Dendritic cell treated with granulocyte-macrophage colony-stimulating factor and Interleukin-4, amounts not matched to agents 40 ng/mL and 50 ng/mL, for 4 days (primary cell): ENCODE measurements around the gene ALKBH5.
A peak's percentile ranks its signal among the peaks of the same experiment; 100 is the strongest.

ENCODE experiments used
- H3K27ac Mint-ChIP-seq: one replicate; pipeline ENCODE4 v1.8.0; 2022; ENCODE audit warnings: mild to moderate bottlenecking, mixed read lengths
- H3K27me3 Mint-ChIP-seq: one replicate; pipeline ENCODE4 v1.8.0; 2022; ENCODE audit warnings: mild to moderate bottlenecking, mixed read lengths
- H3K36me3 Mint-ChIP-seq: one replicate; pipeline ENCODE4 v1.8.0; 2022; ENCODE audit warnings: low read depth, mixed read lengths
- H3K4me1 Mint-ChIP-seq: one replicate; pipeline ENCODE4 v1.8.0; 2022; ENCODE audit warnings: low read depth, mixed read lengths
- H3K4me3 Mint-ChIP-seq: one replicate; pipeline ENCODE4 v1.8.0; 2022; ENCODE audit warnings: mild to moderate bottlenecking, moderate library complexity, mixed read lengths
- H3K9me3 Mint-ChIP-seq: one replicate; pipeline ENCODE4 v1.8.0; 2022; ENCODE audit warnings: mixed read lengths
- intact Hi-C: fragments of 100-400 bp; cut with micrococcal nuclease; formaldehyde crosslinking; loops from one replicate; pipeline ENCODE4 v1.15.0; 2022

The ALKBH5 gene

GRCh38 chr17:18146259-18146658, 37.4 kb upstream of the ALKBH5 start:
- Mint-ChIP-seq H3K9me3 (no peaks in the 10 kb centered on the region), H3K36me3 (no peaks in the 10 kb centered on the region), H3K4me3 (no peak overlapping the region), H3K27me3 (peaks cover 18% of the 10 kb centered on the region), H3K27ac (no peak overlapping the region), H3K4me1 (peaks cover 19% of the 10 kb centered on the region)
- intact Hi-C loops = no loop called here

- no peak overlapping the region for H3K4me3 Mint-ChIP-seq
- H3K36me3 Mint-ChIP-seq = no peaks in the 10 kb centered on the region
- H3K9me3 Mint-ChIP-seq = no peaks in the 10 kb centered on the region
- intact Hi-C loops = no loop called here
- H3K27me3 Mint-ChIP-seq = peaks cover 18% of the 10 kb centered on the region
- peaks cover 19% of the 10 kb centered on the region for H3K4me1 Mint-ChIP-seq
- H3K27ac Mint-ChIP-seq = no peak overlapping the region
Measured at GRCh38 chr17:18146980-18147379, 36.6 kb upstream of the ALKBH5 start.

DNA sequence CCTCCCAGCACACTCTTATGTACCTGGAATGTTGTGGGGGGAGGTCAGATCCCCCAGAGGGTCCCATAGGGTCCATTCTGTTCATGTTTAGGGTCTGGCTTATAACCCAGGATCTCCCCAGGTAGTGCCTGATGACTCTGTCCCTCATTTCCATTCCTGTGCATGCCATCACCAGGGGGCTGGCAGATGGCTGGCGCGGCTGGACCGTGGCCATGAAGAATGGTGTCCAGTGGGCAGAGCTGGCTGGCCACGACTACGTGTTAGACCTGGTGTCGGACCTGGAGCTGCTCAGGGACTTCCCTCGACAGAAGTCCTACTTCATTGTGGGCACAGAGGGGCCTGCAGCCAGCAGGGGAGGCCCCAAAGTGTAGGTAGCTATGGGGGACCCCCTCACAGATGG, 35.0 kb upstream of the ALKBH5 start:
- Mint-ChIP-seq H3K27me3 (peaks cover 7% of the 10 kb centered on the region), H3K27ac (no peak overlapping the region), H3K4me3 (no peak overlapping the region), H3K4me1 (peaks cover 21% of the 10 kb centered on the region), H3K9me3 (no peaks in the 10 kb centered on the region), H3K36me3 (no peaks in the 10 kb centered on the region)
- intact Hi-C loops = no loop called here

GRCh38 chr17:18151290-18151689, 32.3 kb upstream of the ALKBH5 start:
- no peak overlapping the region for H3K4me3 Mint-ChIP-seq
- intact Hi-C loops = no loop called here

DNA sequence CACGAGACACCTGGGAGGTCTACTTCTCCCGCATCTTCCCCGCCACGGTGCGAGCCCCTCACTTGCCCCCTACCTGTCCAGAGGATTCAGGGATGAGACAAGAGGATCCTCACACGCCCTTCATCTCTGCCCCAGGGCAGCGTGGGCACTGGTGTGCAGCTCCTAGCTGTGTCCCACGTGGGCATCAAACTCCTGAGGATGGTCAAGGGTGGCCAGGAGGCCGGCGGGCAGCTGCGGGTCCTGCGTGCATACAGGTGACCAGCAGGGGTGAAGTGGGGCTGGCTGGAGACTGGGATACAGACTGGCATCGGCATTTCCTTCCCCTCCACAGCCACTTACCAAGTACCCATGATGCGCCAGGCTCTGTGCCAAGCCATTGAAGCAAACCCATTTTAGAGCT, 28.4 kb upstream of the ALKBH5 start:
- no peak overlapping the region for H3K4me3 Mint-ChIP-seq
- no peak overlapping the region for H3K27ac Mint-ChIP-seq
- intact Hi-C loops = no loop called here

More at GRCh38 chr17:18151290-18151689, 32.3 kb upstream of the ALKBH5 start:
- no peaks in the 10 kb centered on the region for H3K36me3 Mint-ChIP-seq
- no peaks in the 10 kb centered on the region for H3K9me3 Mint-ChIP-seq
- no peak overlapping the region for H3K27ac Mint-ChIP-seq
- peaks cover 23% of the 10 kb centered on the region for H3K4me1 Mint-ChIP-seq
- no peaks in the 10 kb centered on the region for H3K27me3 Mint-ChIP-seq

GRCh38 chr17:18156171-18156975, 27.3 kb upstream of the ALKBH5 start:
- Mint-ChIP-seq H3K4me1 (peaks cover 60% of the 10 kb centered on the region), H3K36me3 (no peaks in the 10 kb centered on the region), H3K4me3 (no peak overlapping the region), H3K9me3 (no peaks in the 10 kb centered on the region), H3K27me3 (no peaks in the 10 kb centered on the region), H3K27ac (peak overlapping the region; percentile 7)
- intact Hi-C loops = no loop called here

More for the DNA sequence above, 28.4 kb upstream of the ALKBH5 start:
- Mint-ChIP-seq H3K9me3 (no peaks in the 10 kb centered on the region), H3K4me1 (peaks cover 54% of the 10 kb centered on the region), H3K36me3 (no peaks in the 10 kb centered on the region), H3K27me3 (no peaks in the 10 kb centered on the region)

- no peak overlapping the region for H3K4me3 Mint-ChIP-seq
- no peaks in the 10 kb centered on the region for H3K27me3 Mint-ChIP-seq
- H3K4me1 Mint-ChIP-seq = peaks cover 66% of the 10 kb centered on the region
- H3K9me3 Mint-ChIP-seq = no peaks in the 10 kb centered on the region
- H3K27ac Mint-ChIP-seq = peak overlapping the region; percentile 7
- H3K36me3 Mint-ChIP-seq = no peaks in the 10 kb centered on the region
- intact Hi-C loops = no loop called here
Measured at GRCh38 chr17:18156976-18157280, 26.7 kb upstream of the ALKBH5 start.

DNA sequence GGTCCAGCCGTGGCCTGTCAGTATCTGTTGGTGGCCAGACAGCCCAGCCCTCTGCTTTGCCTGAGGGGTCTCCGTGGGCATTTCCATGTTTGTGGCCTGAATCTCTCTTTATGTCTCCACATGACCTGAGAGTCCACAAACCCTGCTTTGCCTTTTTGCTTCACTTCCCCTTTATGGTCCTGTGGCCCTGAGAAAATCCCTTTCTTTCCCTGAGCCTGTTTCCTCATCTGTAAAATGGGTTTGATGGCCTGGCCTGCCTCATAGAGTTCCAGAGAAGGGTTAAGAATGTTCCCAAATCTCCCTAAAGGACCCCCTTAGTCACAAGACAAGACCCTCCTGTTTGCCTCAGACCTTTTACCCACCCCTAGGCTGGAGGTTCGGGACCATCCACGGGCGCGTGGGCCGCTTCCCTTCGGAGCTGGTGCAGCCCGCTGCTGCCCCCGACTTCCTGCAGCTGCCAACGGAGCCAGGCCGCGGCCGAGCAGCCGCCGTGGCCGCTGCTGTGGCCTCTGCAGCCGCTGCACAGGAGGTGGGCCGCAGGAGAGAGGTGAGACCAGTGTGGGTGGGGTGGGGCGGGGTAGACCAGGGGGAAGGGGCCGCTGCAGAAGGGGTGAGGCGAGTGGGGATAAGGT, 26.2 kb upstream of the ALKBH5 start:
- Mint-ChIP-seq H3K4me3 (peak overlapping the region; percentile 74), H3K36me3 (no peaks in the 10 kb centered on the region), H3K4me1 (peaks cover 69% of the 10 kb centered on the region), H3K27ac (peak overlapping the region; percentile 87), H3K9me3 (no peaks in the 10 kb centered on the region), H3K27me3 (no peaks in the 10 kb centered on the region)
- intact Hi-C loops = no loop called here

DNA sequence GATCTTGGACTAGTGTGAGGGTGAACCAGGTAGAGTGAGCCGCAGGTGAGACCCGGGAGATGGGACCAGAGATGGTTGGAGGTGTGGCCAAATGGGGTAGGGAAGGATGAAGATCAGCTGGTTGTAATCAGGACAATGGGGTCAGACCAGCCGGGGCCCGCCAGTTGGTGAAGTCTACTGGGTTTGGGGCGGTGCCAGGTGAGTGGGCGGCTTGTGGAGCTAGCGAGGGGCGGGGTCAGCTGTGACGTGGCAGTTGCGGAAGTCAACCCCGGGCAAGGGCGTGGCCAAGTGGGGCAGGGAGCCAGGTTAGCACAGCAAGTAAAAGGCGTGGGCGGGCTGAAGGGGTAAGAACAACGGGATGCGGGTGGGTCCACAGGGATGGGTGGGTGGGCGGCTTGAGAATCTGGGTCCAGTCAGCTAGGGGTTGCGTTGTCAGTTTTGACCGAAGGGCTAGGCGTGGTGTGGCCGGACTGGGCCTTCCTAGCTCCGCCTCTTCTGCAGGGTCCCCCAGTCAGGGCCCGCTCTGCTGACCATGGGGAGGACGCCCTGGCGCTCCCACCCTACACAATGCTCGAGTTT, 25.5 kb upstream of the ALKBH5 start:
- Mint-ChIP-seq H3K36me3 (no peaks in the 10 kb centered on the region), H3K4me1 (peaks cover 63% of the 10 kb centered on the region), H3K27me3 (no peaks in the 10 kb centered on the region), H3K27ac (peak overlapping the region; percentile 87), H3K4me3 (peak overlapping the region; percentile 74), H3K9me3 (no peaks in the 10 kb centered on the region)
- intact Hi-C loops = loop anchor here (1.0 kb wide), 1 partner anchor 25 kb away; the partner anchor contains the start of gene ALKBH5

GRCh38 chr17:18159551-18160120, 24.0 kb upstream of the ALKBH5 start:
- H3K27ac Mint-ChIP-seq = peak overlapping the region; percentile 72

DNA sequence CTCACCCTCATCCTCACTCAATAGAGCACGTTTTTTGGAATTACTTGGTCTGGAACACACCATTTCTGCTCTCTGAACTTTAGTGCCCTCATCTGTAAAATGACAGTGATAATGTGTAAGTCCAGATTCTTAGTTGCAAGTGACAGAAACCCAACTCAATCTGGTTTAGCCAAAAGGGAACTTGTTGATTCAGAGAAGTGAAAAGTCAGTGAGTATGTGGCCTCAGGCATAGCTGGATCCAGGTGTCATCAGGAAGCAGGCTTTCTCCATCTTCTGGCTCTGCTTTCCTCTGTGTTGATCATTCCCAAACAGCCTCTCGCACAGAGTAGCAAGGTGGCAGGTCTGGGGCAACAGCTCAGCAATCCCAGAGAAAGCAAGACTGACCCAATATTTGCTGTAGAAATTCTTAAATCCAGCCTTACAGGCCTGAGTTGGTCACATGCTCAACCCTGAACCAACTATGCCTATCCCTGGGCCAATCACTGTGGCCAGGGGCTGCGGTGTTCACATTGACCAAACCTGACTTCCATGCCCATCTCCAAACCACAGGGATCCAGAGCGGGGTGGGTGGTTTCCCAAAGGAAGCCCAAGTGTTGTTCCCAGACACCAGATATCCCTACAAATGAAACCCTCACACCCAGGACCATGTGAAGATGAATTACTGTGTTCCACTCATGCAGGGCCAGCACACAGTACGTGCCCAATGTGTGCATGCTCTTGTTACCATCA, 23.3 kb upstream of the ALKBH5 start:
- Mint-ChIP-seq H3K9me3 (no peaks in the 10 kb centered on the region), H3K27ac (peak overlapping the region; percentile 72), H3K36me3 (no peaks in the 10 kb centered on the region), H3K4me3 (no peak overlapping the region), H3K4me1 (peaks cover 63% of the 10 kb centered on the region), H3K27me3 (no peaks in the 10 kb centered on the region)
- intact Hi-C loops = no loop called here

More at GRCh38 chr17:18159551-18160120, 24.0 kb upstream of the ALKBH5 start:
- Mint-ChIP-seq H3K36me3 (no peaks in the 10 kb centered on the region), H3K27me3 (no peaks in the 10 kb centered on the region), H3K9me3 (no peaks in the 10 kb centered on the region), H3K4me3 (no peak overlapping the region), H3K4me1 (peaks cover 63% of the 10 kb centered on the region)
- intact Hi-C loops = no loop called here

DNA sequence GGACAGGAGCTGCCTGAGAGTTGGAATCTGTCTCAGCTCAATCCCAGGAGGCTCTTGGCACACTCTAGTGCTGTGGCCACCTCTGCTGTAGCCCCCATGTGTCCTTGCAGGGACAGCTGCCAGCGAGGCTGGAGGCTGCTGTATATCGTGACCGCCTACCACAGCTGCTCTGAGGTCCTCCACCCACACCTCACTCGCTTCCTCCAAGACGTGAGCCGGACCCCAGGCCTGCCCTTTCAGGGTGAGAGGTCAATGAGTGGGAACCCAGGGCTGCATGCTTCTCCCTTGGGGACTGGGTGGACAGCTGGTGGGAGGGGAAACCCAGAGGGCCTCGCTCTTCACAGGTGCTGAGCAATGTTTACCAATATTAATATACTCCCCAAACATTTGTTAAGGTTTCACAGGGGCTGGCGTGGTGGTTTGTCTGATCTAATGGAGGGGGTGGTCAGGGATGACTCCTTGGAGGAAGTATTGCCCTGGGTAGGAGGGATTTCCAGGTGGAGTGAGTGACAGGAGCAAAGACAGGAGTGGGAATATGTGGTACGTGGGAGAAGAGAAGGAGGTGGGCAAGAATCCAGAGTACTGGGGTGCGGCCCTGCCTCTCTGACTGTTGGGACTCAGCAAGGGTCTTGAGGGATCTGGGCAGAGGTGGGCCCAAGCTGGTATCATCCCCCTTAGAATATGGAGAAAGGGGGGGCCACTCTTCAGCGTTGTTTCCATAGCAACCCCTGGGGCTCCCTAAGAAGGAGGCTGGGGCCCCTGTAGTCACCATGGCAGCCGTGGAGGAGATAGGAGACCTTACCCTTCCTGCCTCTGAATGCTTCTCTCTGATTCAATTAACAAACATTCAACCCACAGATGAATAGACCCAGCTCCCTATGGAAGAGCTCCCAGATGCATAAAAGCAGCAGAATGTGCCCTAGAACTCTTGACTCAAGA, 22.2 kb upstream of the ALKBH5 start:
- Mint-ChIP-seq H3K9me3 (no peaks in the 10 kb centered on the region), H3K36me3 (no peaks in the 10 kb centered on the region), H3K4me1 (peaks cover 52% of the 10 kb centered on the region), H3K27me3 (no peaks in the 10 kb centered on the region), H3K4me3 (no peak overlapping the region), H3K27ac (peak overlapping the region; percentile 50)
- intact Hi-C loops = no loop called here

DNA sequence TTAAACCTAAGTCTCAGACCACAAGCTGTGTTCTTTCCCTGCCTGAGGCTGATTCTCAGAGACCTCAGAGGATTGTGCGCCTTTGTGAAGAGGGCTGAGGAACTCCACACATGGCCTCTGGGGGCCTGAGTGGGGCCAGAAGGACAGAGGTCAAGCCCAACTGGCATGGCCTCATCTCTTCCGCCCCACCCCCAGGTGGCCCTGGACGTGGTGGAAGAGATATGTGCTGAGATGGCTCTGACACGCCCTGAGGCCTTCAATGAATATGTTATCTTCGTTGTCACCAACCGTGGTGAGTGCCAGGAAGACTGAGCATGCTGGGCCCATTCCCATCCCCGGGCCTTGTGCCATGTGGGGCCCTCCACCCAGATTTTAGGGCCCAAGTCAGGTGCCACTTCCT, 20.1 kb upstream of the ALKBH5 start:
- intact Hi-C loops = no loop called here
- Mint-ChIP-seq H3K9me3 (no peaks in the 10 kb centered on the region), H3K36me3 (no peaks in the 10 kb centered on the region), H3K4me1 (peaks cover 38% of the 10 kb centered on the region), H3K27me3 (no peaks in the 10 kb centered on the region), H3K4me3 (no peak overlapping the region), H3K27ac (no peak overlapping the region)
